H1 (cell line): ENCODE results near the gene SMURF2. TPM values are rescaled to one million over a fixed set of nuclear protein-coding genes. Genes with fewer than 3 reads are reported as not detected.
"Not testable (repeated sequence)": the region's sequence is repeated elsewhere in the genome, so short reads cannot be mapped to it uniquely, and the experiment has no call there.

Experiments used
- CTCF ChIA-PET: fragments of 300-600 bp; sonication (Branson Sonifier 250); formaldehyde crosslinking; loops from one replicate; lab custom pipeline; 2021; ENCODE audit not compliant: partially characterized antibody; lab: Charles Lee
- POLR2A ChIA-PET: fragments of 300-600 bp; sonication (Branson Sonifier 250); formaldehyde crosslinking; loops from one replicate; lab custom pipeline; 2021; ENCODE audit warnings: inconsistent platforms; ENCODE audit not compliant: partially characterized antibody; lab: Charles Lee
- DNase-seq, 2 experiments: peaks; one replicate each; pipeline versions ENCODE4 v3.0.0 to v3.0.0-alpha.2; 2010 to 2022; ENCODE audit warnings: low spot score in 2 of 2, low read depth in 1 of 2, mixed read lengths in 1 of 2
- FAIRE-seq: peaks from 2 replicates; lab custom pipeline; 2011; peaks lifted over from hg19 to GRCh38; lab: Jason Lieb, UNC
- H2AFZ ChIP-seq: 2 replicates; pipeline ENCODE4 v1.8.1; 2012; ENCODE audit warnings: low read length, inconsistent platforms
- H2AK5ac ChIP-seq: 2 replicates; pipeline ENCODE4 v1.6.1; 2013; ENCODE audit warnings: low read depth, low read length
- H2BK120ac ChIP-seq: replicated peaks from 2 replicates; pipeline ENCODE3; 2013; ENCODE audit warnings: low read depth, low read length, inconsistent platforms
- H2BK12ac ChIP-seq: 2 replicates; pipeline ENCODE4 v1.6.1; 2013; ENCODE audit warnings: low read depth, low read length
- H2BK15ac ChIP-seq: 2 replicates; pipeline ENCODE4 v1.6.1; 2013; ENCODE audit warnings: low read length
- H2BK20ac ChIP-seq: 2 replicates; pipeline ENCODE4 v1.6.1; 2013; ENCODE audit warnings: low read length
- H2BK5ac ChIP-seq: 2 replicates; pipeline ENCODE4 v1.6.1; 2013; ENCODE audit warnings: low read depth, low read length
- H3K14ac ChIP-seq: 2 replicates; pipeline ENCODE4 v1.6.1; 2013; ENCODE audit warnings: inconsistent platforms; ENCODE audit not compliant: insufficient read length
- H3K18ac ChIP-seq: 2 replicates; pipeline ENCODE4 v1.6.1; 2013; ENCODE audit warnings: low read length; ENCODE audit errors: extremely low read depth
- H3K23ac ChIP-seq: 2 replicates; pipeline ENCODE4 v1.6.1; 2013; ENCODE audit warnings: inconsistent platforms; ENCODE audit not compliant: insufficient read length
- H3K23me2 ChIP-seq: 2 replicates; pipeline ENCODE4 v1.6.1; 2013; ENCODE audit warnings: low read depth, low read length
- H3K27ac ChIP-seq: 2 replicates; pipeline ENCODE4 v1.6.1; 2011; ENCODE audit warnings: low read depth, low read length, inconsistent platforms
- H3K27me3 ChIP-seq, 4 experiments: replicated peaks in 1 of 4; 1 replicate in 1 of 4; 2 replicates in 3 of 4; pipeline versions ENCODE4 v1.6.1 to v1.8.1; 2011 to 2013; ENCODE audit warnings: low read length in 3 of 4, mild to moderate bottlenecking in 3 of 4, inconsistent platforms in 2 of 4, mixed read lengths in 2 of 4, moderate library complexity in 1 of 4; ENCODE audit not compliant: control insufficient read depth in 3 of 4, insufficient read depth in 3 of 4; ENCODE audit errors: extremely low read depth in 1 of 4
- H3K36me3 ChIP-seq, 4 experiments: 2 replicates each; pipeline versions ENCODE4 v1.6.1 to v1.8.1; 2011 to 2013; ENCODE audit warnings: mild to moderate bottlenecking in 4 of 4, low read length in 3 of 4, moderate library complexity in 2 of 4, control low read depth in 1 of 4, inconsistent platforms in 1 of 4; ENCODE audit not compliant: insufficient read depth in 4 of 4, control insufficient read depth in 2 of 4
- H3K4ac ChIP-seq: replicated peaks from 2 replicates; pipeline ENCODE3; 2013; ENCODE audit warnings: low read length, low read depth, mixed read lengths, inconsistent platforms; ENCODE audit not compliant: insufficient read length
- H3K4me1 ChIP-seq, 4 experiments: replicated peaks in 1 of 4; 1 replicate in 1 of 4; 2 replicates in 3 of 4; pipeline versions ENCODE4 v1.6.1 to v1.8.1; 2011 to 2013; ENCODE audit warnings: low read length in 3 of 4, inconsistent platforms in 2 of 4, mixed read lengths in 1 of 4; ENCODE audit not compliant: insufficient read depth in 4 of 4, control insufficient read depth in 3 of 4
- H3K4me2 ChIP-seq, 2 experiments: 2 replicates each; pipeline versions ENCODE4 v1.6.1 to v1.8.1; 2011 to 2013; ENCODE audit warnings: low read depth in 2 of 2, low read length in 2 of 2, control low read depth in 1 of 2, inconsistent platforms in 1 of 2, mild to moderate bottlenecking in 1 of 2; ENCODE audit not compliant: insufficient read depth in 1 of 2
- H3K4me3 ChIP-seq, 4 experiments: fragments of 200-600, 300-600 bp in 1 of 4; sonication (generic), shearing (Covaris generic), sonication (Bioruptor Twin) in 1 of 4; 2 replicates each; pipeline versions ENCODE4 v1.5.1 to v1.8.1; 2011 to 2016; ENCODE audit warnings: low read length in 4 of 4, low read depth in 3 of 4, control low read depth in 2 of 4, inconsistent platforms in 2 of 4, mild to moderate bottlenecking in 2 of 4, mixed read lengths in 1 of 4, moderate library complexity in 1 of 4; ENCODE audit not compliant: insufficient read depth in 2 of 4; ENCODE audit errors: extremely low read depth in 1 of 4
- H3K56ac ChIP-seq: replicated peaks from 2 replicates; pipeline ENCODE3; 2013; ENCODE audit warnings: low read depth, mild to moderate bottlenecking, mixed read lengths, low read length, inconsistent platforms; ENCODE audit not compliant: insufficient read length
- H3K79me1 ChIP-seq: 2 replicates; pipeline ENCODE4 v1.6.1; 2013; ENCODE audit warnings: low read depth, low read length, control low read depth
- H3K79me2 ChIP-seq, 2 experiments: 2 replicates each; pipeline versions ENCODE4 v1.6.1 to v1.8.1; 2012 to 2013; ENCODE audit warnings: low read length in 2 of 2, mild to moderate bottlenecking in 2 of 2, inconsistent platforms in 1 of 2; ENCODE audit not compliant: insufficient read depth in 2 of 2, control insufficient read depth in 1 of 2
- H3K9ac ChIP-seq, 4 experiments: replicated peaks in 1 of 4; 1 replicate in 1 of 4; 2 replicates in 3 of 4; pipeline versions ENCODE4 v1.6.1 to v1.8.1; 2011 to 2013; ENCODE audit warnings: low read depth in 3 of 4, low read length in 3 of 4, control low read depth in 2 of 4, mild to moderate bottlenecking in 2 of 4, moderate library complexity in 2 of 4, inconsistent platforms in 1 of 4; ENCODE audit errors: extremely low read depth in 1 of 4
- H3K9me3 ChIP-seq, 2 experiments: 2 replicates each; pipeline versions ENCODE4 v1.6.1 to v1.8.1; 2012 to 2013; ENCODE audit warnings: mild to moderate bottlenecking in 2 of 2, moderate library complexity in 2 of 2, control low read depth in 1 of 2, inconsistent platforms in 1 of 2, low read depth in 1 of 2, low read length in 1 of 2, mixed read lengths in 1 of 2; ENCODE audit not compliant: insufficient read depth in 2 of 2
- H4K20me1 ChIP-seq, 2 experiments: replicated peaks in 1 of 2; 2 replicates each; pipeline versions ENCODE3 to v1.8.1; 2011 to 2013; ENCODE audit warnings: inconsistent platforms in 2 of 2, low read length in 2 of 2, mild to moderate bottlenecking in 1 of 2; ENCODE audit not compliant: insufficient read depth in 2 of 2, control insufficient read depth in 1 of 2
- H4K5ac ChIP-seq: 2 replicates; pipeline ENCODE4 v1.6.1; 2013; ENCODE audit warnings: low read length, low read depth, mixed read lengths, inconsistent platforms; ENCODE audit not compliant: insufficient read length
- H4K8ac ChIP-seq: 2 replicates; pipeline ENCODE4 v1.8.0; 2013; ENCODE audit warnings: mild to moderate bottlenecking, moderate library complexity, low read length, inconsistent platforms; ENCODE audit not compliant: insufficient read depth; ENCODE audit errors: extremely low read depth
- H4K91ac ChIP-seq: replicated peaks from 2 replicates; pipeline ENCODE3; 2013; ENCODE audit warnings: low read length, mixed read lengths, inconsistent platforms; ENCODE audit not compliant: insufficient read length
- BRCA1 ChIP-seq: IDR thresholded peaks from 2 replicates; pipeline ENCODE4 v1.6.1; 2012; ENCODE audit warnings: low read depth, low read length, improper control_type of control experiment
- CREB1 ChIP-seq: IDR thresholded peaks from 2 replicates; pipeline ENCODE4 v1.6.1; 2012; ENCODE audit warnings: inconsistent platforms
- JUND ChIP-seq: IDR thresholded peaks from 2 replicates; pipeline ENCODE4 v1.6.1; 2011; ENCODE audit warnings: mild to moderate bottlenecking, improper control_type of control experiment, low read length
- MAX ChIP-seq: IDR thresholded peaks from 2 replicates; pipeline ENCODE4 v1.6.1; 2012; ENCODE audit warnings: inconsistent platforms
- SIX5 ChIP-seq: IDR thresholded peaks from 2 replicates; pipeline ENCODE4 v1.6.1; 2011; ENCODE audit warnings: mild to moderate bottlenecking, low read depth, low read length
- TBP ChIP-seq: IDR thresholded peaks from 2 replicates; pipeline ENCODE4 v1.6.1; 2011; ENCODE audit warnings: low read depth, low read length, improper control_type of control experiment
- ZNF274 ChIP-seq: IDR thresholded peaks from 2 replicates; pipeline ENCODE4 v1.7.0; 2012; ENCODE audit warnings: low read length, borderline replicate concordance; ENCODE audit errors: extremely low read depth
- WGBS, 2 experiments: shearing (Covaris generic) in 1 of 2; methylation state at CpG; one replicate each; pipeline versions ENCODE4 v1.1.6 to v1.1.7; 2013 to 2015; ENCODE audit warnings: low lambda C conversion rate in 2 of 2, mixed read lengths in 2 of 2, inconsistent platforms in 1 of 2, low coverage in 1 of 2, missing lambda C conversion rate in 1 of 2; ENCODE audit not compliant: insufficient replicate concordance in 2 of 2, insufficient coverage in 1 of 2, insufficient read length in 1 of 2; ENCODE audit errors: extremely low coverage in 1 of 2, missing lambda C conversion rate in 1 of 2; 5-methylcytosine and 5-hydroxymethylcytosine counted together
- polyA plus RNA-seq, 7 experiments: library from polyadenylated mRNA; depleted of rRNA in 3 of 7; stranded (reverse) in 5 of 7; unstranded in 2 of 7; fragments of >200 nt in 5 of 7; fragments of 200-250 nt in 2 of 7; gene quantifications; 1 replicate in 5 of 7; 2 replicates in 1 of 7; 4 replicates in 1 of 7; pipeline versions ENCODE4 v1.2.1 to v1.2.3, GENCODE V29; 2011 to 2013; ENCODE audit warnings: missing spikeins in 2 of 7, mixed read lengths in 2 of 7
- total RNA-seq: library from RNA; stranded (reverse); fragmentation: NEBNext Ultra II Directional; extraction: Animal tissue kit (Norgen Biotek cat#: 25700); gene quantifications from 2 replicates; pipeline ENCODE4 v1.2.1, GENCODE V29; 2021

The SMURF2 gene
- total and polyA plus RNA-seq, 2 of the 8 experiments (the other 6 are each of a cell fraction or from before 2014, with no cell fraction given) = 7.2 to 29.2 TPM

GRCh38 chr17:64607862-64608565 lies 54.1 kb downstream of the SMURF2 start (continued):
- TF ChIP-seq MAX (no peak), CREB1 (no peak), JUND (no peak), TBP (no peak), SIX5 (no peak), ZNF274 (no peak), BRCA1 (no peak)
- TF ChIP-seq, all 59 proteins: peak for 0

- H3K23me2 ChIP-seq, H2BK12ac ChIP-seq, H3K4me3 ChIP-seq, H3K56ac ChIP-seq, FAIRE-seq, DNase-seq, H2BK15ac ChIP-seq, H3K79me1 ChIP-seq, H3K23ac ChIP-seq, H3K27ac ChIP-seq, H4K5ac ChIP-seq, H4K8ac ChIP-seq, H2BK120ac ChIP-seq, H3K4ac ChIP-seq, H4K20me1 ChIP-seq, H3K14ac ChIP-seq, H3K4me1 ChIP-seq, H3K18ac ChIP-seq, H3K36me3 ChIP-seq, H3K4me2 ChIP-seq, POLR2A ChIA-PET, H2AK5ac ChIP-seq, H3K9me3 ChIP-seq, H4K91ac ChIP-seq, H2BK20ac ChIP-seq, H3K27me3 ChIP-seq, CTCF ChIA-PET, H3K9ac ChIP-seq, H2BK5ac ChIP-seq, H2AFZ ChIP-seq: not testable (repeated sequence)
- H3K79me2 ChIP-seq = peaks cover 0 to 27% of the 10 kb centered on the region in 2 experiments; a peak in 2 of 4 replicates
- WGBS, 2 experiments = 89% methylated on average over 12 of the region's 12 CpGs; no CpG with 5 or more reads in 1 of the 2 experiments
These were observed 57.6 kb downstream of the SMURF2 start for GRCh38 chr17:64604532-64604931.
